NCI-H345 (cell line): Measurements from ENCODE around the gene NNAT.
A peak's percentile ranks its signal among the peaks of the same experiment; 100 is the strongest.
"Not testable (repeated sequence)": the region's sequence is repeated elsewhere in the genome, so short reads cannot be mapped to it uniquely, and the experiment has no call there.

ENCODE experiments used
- DNase-seq: peaks from one replicate; lab custom pipeline; 2025; lab: John Stamatoyannopoulos, UW

NNAT gene

DNA sequence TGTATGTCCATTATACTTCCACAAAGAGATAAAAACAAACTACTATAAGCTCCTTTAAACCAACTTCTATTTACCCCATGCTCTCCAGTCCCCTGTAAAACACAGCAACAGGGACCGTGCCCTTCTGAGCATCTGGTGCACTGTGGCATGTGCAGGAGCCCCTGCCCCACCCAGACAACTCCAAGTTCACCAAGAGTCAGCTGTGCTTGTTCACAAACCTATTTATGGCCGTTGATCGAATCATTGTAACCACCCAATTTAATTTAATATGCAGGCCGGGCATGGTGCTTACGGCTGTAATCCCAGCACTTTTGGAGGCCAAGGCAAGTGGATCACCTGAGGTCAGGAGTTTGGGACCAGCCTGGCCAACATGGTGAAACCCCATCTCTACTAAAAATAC is 20.3 kb downstream of the NNAT start:
- DNase-seq: no peak

- DNase-seq: no peak
Measured at GRCh38 chr20:37542281-37542680, 21.2 kb downstream of the NNAT start.

GRCh38 chr20:37543828-37544227 is 22.8 kb downstream of the NNAT start:
- no peak for DNase-seq

- DNase-seq: no peak
Measured at GRCh38 chr20:37544386-37544785, 23.3 kb downstream of the NNAT start.

DNA sequence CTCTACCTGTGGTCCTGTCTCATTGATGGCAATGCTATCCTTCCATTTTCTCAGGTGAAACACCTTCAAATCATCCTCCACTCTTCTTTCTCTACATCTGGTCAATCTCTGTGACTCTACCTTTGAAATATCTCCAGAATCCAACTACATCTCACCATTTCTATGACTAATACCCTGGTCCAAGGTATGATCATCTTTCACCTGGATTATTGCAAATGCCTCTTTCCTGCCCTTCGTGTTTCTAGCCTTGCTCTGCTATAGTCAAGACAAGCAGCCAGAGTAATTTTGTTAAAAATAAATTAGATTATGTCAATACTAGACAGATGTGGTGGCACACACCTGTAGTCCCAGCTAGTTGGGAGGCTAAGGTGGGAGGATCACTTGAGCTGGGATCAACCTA is 24.5 kb downstream of the NNAT start:
- DNase-seq: no peak

- DNase-seq: no peak
Measured at GRCh38 chr20:37547912-37548311, 26.9 kb downstream of the NNAT start.

- DNase-seq: not testable (repeated sequence)
Measured at GRCh38 chr20:37550101-37550920, 29.3 kb downstream of the NNAT start.

GRCh38 chr20:37551660-37552059 is 30.6 kb downstream of the NNAT start:
- not testable (repeated sequence) for DNase-seq

DNA sequence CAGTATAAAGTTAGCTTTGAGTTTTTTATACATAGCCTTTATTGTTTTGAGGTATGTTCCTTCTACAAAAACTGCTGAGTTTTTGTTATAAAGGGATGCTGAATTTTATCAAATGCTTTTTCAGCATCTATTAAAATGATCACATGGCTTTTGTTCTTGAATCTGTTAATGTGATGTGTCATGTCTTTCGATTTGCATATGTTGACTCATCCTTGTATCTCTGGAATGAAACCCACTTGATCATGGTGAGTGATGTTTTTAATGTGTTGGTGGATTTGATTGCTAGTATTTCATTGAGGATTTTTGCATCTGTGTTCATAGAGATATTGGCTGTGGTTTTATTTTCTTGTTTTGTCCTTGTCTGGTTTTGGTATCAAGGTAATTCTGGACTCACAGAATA is 31.4 kb downstream of the NNAT start:
- no peak for DNase-seq

DNA sequence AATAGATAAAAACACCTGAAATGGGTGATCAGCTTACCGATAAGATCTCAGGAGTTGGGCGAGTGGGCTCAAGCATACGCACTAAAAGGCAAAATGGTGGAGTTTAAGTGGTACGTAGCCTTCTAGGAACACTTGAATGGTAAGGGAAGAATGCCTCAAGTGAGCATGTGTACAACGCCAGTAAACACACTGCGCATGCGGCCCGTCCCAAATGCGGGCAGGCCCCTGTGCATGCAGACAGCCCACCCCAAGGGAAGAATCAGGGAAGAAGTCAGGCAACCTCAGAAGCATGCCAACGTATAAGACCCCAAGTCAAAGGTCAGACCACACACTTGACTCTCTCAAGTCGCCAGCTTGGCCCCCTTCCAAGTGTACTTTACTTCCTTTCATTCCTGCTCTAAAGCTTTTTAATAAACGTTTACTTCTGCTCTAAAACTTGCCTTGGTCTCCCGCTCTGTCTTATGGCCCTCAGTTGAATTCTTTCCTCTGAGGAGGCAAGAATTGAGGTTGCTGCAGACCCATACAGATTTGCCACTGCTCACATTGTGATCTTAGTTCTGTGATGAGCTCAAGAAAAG is 33.8 kb downstream of the NNAT start:
- DNase-seq: not testable (repeated sequence)

- no peak for DNase-seq
Measured at GRCh38 chr20:37556538-37556937, 35.5 kb downstream of the NNAT start.

DNA sequence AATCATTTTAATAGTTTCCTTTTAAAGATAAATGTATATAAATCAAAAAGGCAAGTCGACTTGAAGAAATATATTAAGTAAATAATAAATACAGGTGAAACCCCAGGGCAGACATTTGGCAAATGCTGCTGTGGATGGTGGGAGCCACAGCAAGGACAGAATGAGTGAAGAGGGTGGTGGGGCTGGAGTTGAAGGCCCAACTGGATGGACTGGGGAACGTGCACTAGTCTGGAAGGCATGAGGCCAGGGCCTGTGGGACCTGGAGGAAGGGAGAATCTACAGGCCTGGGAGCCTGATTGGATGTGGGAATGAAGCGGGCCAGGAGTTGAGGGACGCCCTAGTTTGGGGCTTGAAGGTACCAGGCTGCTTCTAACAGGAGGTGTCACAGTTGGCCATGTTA is 37.3 kb downstream of the NNAT start:
- DNase-seq: no peak

DNA sequence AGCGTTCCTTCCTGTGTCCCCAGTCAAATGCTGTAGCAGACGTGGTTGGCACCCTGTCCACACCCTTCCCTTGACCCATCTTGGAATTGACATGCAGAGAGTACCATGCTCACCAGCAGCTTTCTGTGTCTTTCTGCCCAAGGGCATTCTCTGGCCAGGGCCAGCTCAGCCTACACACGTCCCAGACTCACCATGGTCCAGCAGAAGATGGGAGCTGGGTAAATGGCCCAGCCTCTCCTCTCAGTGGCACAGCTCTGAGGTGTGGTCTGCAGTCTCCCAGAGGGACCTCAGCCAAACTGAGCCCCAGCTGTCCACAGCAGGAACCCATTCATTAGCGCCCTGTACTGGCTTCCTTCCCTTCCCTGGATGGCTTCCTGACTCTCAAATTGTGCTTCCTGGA is 37.7 kb downstream of the NNAT start:
- no peak for DNase-seq

GRCh38 chr20:37559312-37560027 is 38.4 kb downstream of the NNAT start:
- no peak for DNase-seq

DNA sequence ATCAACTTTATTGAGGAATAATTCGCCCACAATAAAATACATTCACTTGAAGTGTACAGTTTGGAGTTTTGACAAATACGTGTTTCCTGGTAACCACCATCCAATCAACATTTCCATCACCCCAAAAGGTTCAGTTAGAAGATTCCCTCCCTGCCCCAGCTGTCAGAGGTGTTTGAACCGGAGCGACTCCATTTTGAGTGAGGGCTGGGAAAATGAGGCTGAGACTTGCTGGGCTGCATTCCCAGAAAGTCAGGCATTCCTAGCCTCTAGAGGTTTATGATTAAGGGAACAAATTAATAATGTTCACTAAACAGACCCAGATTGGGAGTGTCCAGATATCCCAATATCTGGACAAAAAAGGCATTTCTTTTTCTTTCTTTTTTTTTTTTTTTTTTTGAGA is 39.6 kb downstream of the NNAT start:
- no peak for DNase-seq

DNA sequence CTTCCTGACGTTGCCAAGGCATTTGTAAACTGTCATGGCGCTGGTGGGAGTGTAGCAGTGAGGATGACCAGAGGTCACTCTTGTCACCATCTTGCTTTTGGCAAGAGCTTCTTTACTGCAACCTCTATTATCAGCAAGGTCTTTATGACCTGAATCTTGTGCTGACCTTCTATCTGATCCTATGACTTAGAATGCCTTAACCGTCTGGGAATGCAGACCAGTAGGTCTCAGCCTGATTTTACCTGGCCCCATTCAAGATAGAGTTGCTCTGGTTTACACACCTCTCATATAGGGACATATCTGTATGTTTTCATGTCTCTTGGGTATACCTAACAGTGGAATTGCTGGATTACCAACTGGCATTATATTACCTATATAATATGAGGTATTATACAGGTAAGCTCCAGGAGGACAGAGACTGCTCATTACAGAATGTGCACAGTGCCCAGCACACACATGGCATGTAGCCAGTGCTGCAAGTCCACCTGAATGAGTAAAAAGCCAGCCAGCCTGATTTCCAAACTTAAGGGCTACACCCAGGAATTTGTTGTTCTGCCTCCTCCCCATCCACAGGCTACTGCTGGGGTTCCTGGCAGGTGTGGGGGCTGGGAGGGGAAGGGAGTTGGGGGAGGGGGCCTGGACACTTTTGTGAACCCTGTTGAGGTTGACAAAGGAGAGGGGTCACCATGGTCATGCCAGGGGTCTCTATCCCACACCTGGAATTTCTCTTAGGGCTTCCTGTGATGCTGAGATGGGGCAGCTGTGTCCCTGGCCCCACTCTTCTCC is 41.8 kb downstream of the NNAT start:
- no peak for DNase-seq

- DNase-seq: no peak
Measured at GRCh38 chr20:37564016-37564387, 43.0 kb downstream of the NNAT start.

- DNase-seq: peak; percentile 59
Measured at GRCh38 chr20:37564388-37565133, 43.5 kb downstream of the NNAT start.

DNA sequence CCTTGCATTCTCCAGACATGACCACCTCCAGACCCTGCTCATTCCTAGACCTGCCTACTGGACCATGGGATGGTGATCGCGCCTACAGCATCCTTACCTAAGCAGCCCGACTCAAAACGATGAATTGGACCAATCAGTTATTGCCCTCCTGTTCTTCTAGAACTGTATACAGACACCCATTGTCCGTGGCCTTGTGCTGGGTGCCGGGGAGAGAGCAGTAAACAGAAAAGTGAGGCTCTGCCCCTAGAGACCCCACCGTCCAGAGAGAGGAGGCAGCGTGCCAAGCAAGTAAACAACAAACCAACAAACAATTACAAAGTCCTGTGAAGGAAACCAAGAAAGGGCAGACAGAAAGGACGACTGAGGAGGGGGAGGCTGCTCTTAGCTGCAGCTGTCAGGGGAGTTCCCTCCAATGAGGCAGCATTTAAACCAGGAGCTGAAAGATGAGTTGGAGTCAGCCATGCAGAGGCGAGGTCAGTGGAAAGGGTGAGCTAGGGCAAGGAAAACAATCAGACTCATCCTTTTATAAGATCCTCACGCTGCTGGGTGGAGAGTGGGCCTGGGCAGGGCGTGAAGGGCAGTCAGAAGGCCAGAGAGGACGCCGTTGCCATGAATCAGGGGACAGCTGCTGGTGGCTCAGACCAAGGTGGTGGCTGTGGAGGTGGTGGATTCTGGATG is 44.2 kb downstream of the NNAT start:
- peak; percentile 32 for DNase-seq

GRCh38 chr20:37566590-37567330 is 45.7 kb downstream of the NNAT start:
- DNase-seq: no peak

GRCh38 chr20:37567331-37567665 is 46.2 kb downstream of the NNAT start:
- DNase-seq: peak; percentile 45
